CD8-positive, alpha-beta memory T cell (primary cell): ENCODE data around the gene KRT5. TPM values are rescaled to one million over a fixed set of nuclear protein-coding genes. Genes with fewer than 3 reads are reported as not detected.

ENCODE experiments used
- CTCF ChIA-PET: fragments of 350-600 bp; sonication (Branson Sonifier 250); formaldehyde crosslinking; loops from one replicate; lab custom pipeline; 2021; ENCODE audit warnings: antibody characterized with exemption; lab: Charles Lee
- POLR2A ChIA-PET: fragments of 350-600 bp; sonication (Branson Sonifier 250); formaldehyde crosslinking; loops from one replicate; lab custom pipeline; 2021; ENCODE audit warnings: antibody characterized with exemption; lab: Charles Lee
- DNase-seq, 5 donors: peaks; one replicate each; pipeline versions ENCODE4 v3.0.0 to v3.0.0-alpha.2; 2020 to 2022; ENCODE audit warnings: mixed read lengths in 1 of 5
- H3K27ac ChIP-seq: one replicate; pipeline ENCODE4 v1.7.0; 2013; ENCODE audit warnings: low read depth, mild to moderate bottlenecking, low read length, moderate library complexity
- H3K27me3 ChIP-seq: 2 replicates; pipeline ENCODE4 v1.7.0; 2013; ENCODE audit warnings: low read length, mild to moderate bottlenecking; ENCODE audit not compliant: insufficient read depth, poor library complexity, severe bottlenecking
- H3K36me3 ChIP-seq: 2 replicates; pipeline ENCODE4 v1.7.0; 2013; ENCODE audit warnings: mild to moderate bottlenecking, low read length, moderate library complexity; ENCODE audit not compliant: insufficient read depth
- H3K4me1 ChIP-seq: 2 replicates; pipeline ENCODE4 v1.7.0; 2013; ENCODE audit warnings: mild to moderate bottlenecking, low read length, moderate library complexity; ENCODE audit not compliant: insufficient read depth
- H3K4me3 ChIP-seq: 2 replicates; pipeline ENCODE4 v1.7.0; 2013; ENCODE audit warnings: mild to moderate bottlenecking, low read length
- H3K9me3 ChIP-seq: 2 replicates; pipeline ENCODE4 v1.7.0; 2013; ENCODE audit warnings: mild to moderate bottlenecking, low read length
- H3K27ac Mint-ChIP-seq, 8 donors: one replicate each; pipeline ENCODE4 v1.8.0; 2020 to 2021; ENCODE audit warnings: mixed read lengths in 8 of 8, mild to moderate bottlenecking in 6 of 8, inconsistent platforms in 3 of 8, moderate library complexity in 3 of 8
- H3K27me3 Mint-ChIP-seq, 2 donors: one replicate each; pipeline ENCODE4 v1.8.0; 2020 to 2021; ENCODE audit warnings: mixed read lengths in 2 of 2, mild to moderate bottlenecking in 1 of 2, moderate library complexity in 1 of 2
- H3K36me3 Mint-ChIP-seq, 3 donors: one replicate each; pipeline ENCODE4 v1.8.0; 2020 to 2021; ENCODE audit warnings: mixed read lengths in 3 of 3, inconsistent platforms in 1 of 3, mild to moderate bottlenecking in 1 of 3
- H3K4me1 Mint-ChIP-seq, 3 donors: one replicate each; pipeline ENCODE4 v1.8.0; 2020 to 2021; ENCODE audit warnings: mixed read lengths in 3 of 3, inconsistent platforms in 1 of 3, mild to moderate bottlenecking in 1 of 3
- H3K4me3 Mint-ChIP-seq, 7 donors: one replicate each; pipeline ENCODE4 v1.8.0; 2020 to 2021; ENCODE audit warnings: mixed read lengths in 7 of 7, mild to moderate bottlenecking in 6 of 7, moderate library complexity in 4 of 7, inconsistent platforms in 2 of 7
- H3K9me3 Mint-ChIP-seq, 5 donors: one replicate each; pipeline ENCODE4 v1.8.0; 2020 to 2022; ENCODE audit warnings: mixed read lengths in 5 of 5, mild to moderate bottlenecking in 3 of 5, moderate library complexity in 2 of 5, inconsistent platforms in 1 of 5
- polyA plus RNA-seq: library from polyadenylated mRNA; unstranded; fragments of 300-500 nt; fragmentation: Illumina TruSeq; gene quantifications from one replicate; pipeline ENCODE4 v1.2.3, GENCODE V29; 2021
- total RNA-seq, 2 experiments: library from RNA; stranded (reverse); gene quantifications; one replicate each; pipeline ENCODE4 v1.2.3, GENCODE V29; 2021

KRT5 gene
- total and polyA plus RNA-seq, 3 experiments from 2014 or later, result not detected

- Histone ChIP-seq H3K36me3 (no peaks in the 10 kb centered on the region), H3K4me1 (no peaks in the 10 kb centered on the region), H3K4me3 (no peak overlapping the region), H3K27me3 (no peaks in the 10 kb centered on the region), H3K27ac (no peak overlapping the region), H3K9me3 (no peaks in the 10 kb centered on the region)
- CTCF ChIA-PET, result no interaction called here
- Mint-ChIP-seq H3K27ac (peak overlapping the region in 3 of 8 donors; percentile 19 to 91 (median 33)), H3K9me3 (no peaks in the 10 kb centered on the region), H3K27me3 (peaks cover 5 to 14% of the 10 kb centered on the region in 2 donors), H3K36me3 (no peaks in the 10 kb centered on the region), H3K4me1 (peaks cover 0 to 14% (median 4%) of the 10 kb centered on the region in 3 donors), H3K4me3 (no peak overlapping the region)
- POLR2A ChIA-PET, result no interaction called here
- no peak for DNase-seq
Measured at GRCh38 chr12:52542785-52543318, 22.7 kb upstream of the KRT5 start.

- Histone ChIP-seq H3K36me3 (no peaks in the 10 kb centered on the region), H3K4me1 (no peaks in the 10 kb centered on the region), H3K27ac (no peak overlapping the region), H3K9me3 (no peaks in the 10 kb centered on the region), H3K27me3 (no peaks in the 10 kb centered on the region), H3K4me3 (no peak overlapping the region)
- H3K9me3 Mint-ChIP-seq, result no peaks in the 10 kb centered on the region
- CTCF ChIA-PET, result no interaction called here
- H3K4me3 Mint-ChIP-seq, result no peak overlapping the region
- POLR2A ChIA-PET, result no interaction called here
- H3K27ac Mint-ChIP-seq, result no peak overlapping the region
- no peak for DNase-seq
- H3K27me3 Mint-ChIP-seq, result peaks cover 6 to 14% of the 10 kb centered on the region in 2 donors
- no peaks in the 10 kb centered on the region for H3K36me3 Mint-ChIP-seq
- peaks cover 0 to 9% (median under 1%) of the 10 kb centered on the region in 3 donors for H3K4me1 Mint-ChIP-seq
Measured at GRCh38 chr12:52542157-52542556, 22.0 kb upstream of the KRT5 start.

GRCh38 chr12:52541709-52542108 is 21.5 kb upstream of the KRT5 start:
- Mint-ChIP-seq H3K4me3 (no peak overlapping the region), H3K4me1 (peaks cover 0 to 7% (median 0%) of the 10 kb centered on the region in 3 donors), H3K9me3 (no peaks in the 10 kb centered on the region), H3K27me3 (peaks cover 10 to 13% of the 10 kb centered on the region in 2 donors), H3K27ac (no peak overlapping the region), H3K36me3 (no peaks in the 10 kb centered on the region)
- no peak overlapping the region for H3K27ac ChIP-seq
- no peaks in the 10 kb centered on the region for H3K36me3 ChIP-seq
- ChIA-PET CTCF (no interaction called here), POLR2A (no interaction called here)
- no peak overlapping the region for H3K4me3 ChIP-seq
- DNase-seq, result no peak
- no peaks in the 10 kb centered on the region for H3K9me3 ChIP-seq
- no peaks in the 10 kb centered on the region for H3K4me1 ChIP-seq
- H3K27me3 ChIP-seq, result no peaks in the 10 kb centered on the region

GRCh38 chr12:52540531-52540930 is 20.3 kb upstream of the KRT5 start:
- peaks cover 0 to 6% (median 0%) of the 10 kb centered on the region in 3 donors for H3K4me1 Mint-ChIP-seq
- no peak for DNase-seq
- H3K36me3 Mint-ChIP-seq, result no peaks in the 10 kb centered on the region
- ChIA-PET POLR2A (no interaction called here), CTCF (no interaction called here)
- no peaks in the 10 kb centered on the region for H3K9me3 ChIP-seq
- H3K27ac Mint-ChIP-seq, result no peak overlapping the region
- H3K9me3 Mint-ChIP-seq, result no peaks in the 10 kb centered on the region
- H3K4me3 Mint-ChIP-seq, result no peak overlapping the region
- H3K4me1 ChIP-seq, result no peaks in the 10 kb centered on the region
- no peak overlapping the region for H3K4me3 ChIP-seq
- no peaks in the 10 kb centered on the region for H3K36me3 ChIP-seq
- no peaks in the 10 kb centered on the region for H3K27me3 ChIP-seq
- H3K27ac ChIP-seq, result no peak overlapping the region
- H3K27me3 Mint-ChIP-seq, result peaks cover 4 to 10% of the 10 kb centered on the region in 2 donors

- H3K9me3 ChIP-seq, result no peaks in the 10 kb centered on the region
- H3K27me3 ChIP-seq, result no peaks in the 10 kb centered on the region
- no peaks in the 10 kb centered on the region for H3K4me1 ChIP-seq
- no peak overlapping the region for H3K27ac ChIP-seq
- H3K4me1 Mint-ChIP-seq, result peaks cover 0 to 6% (median 0%) of the 10 kb centered on the region in 3 donors
- no peak overlapping the region for H3K27ac Mint-ChIP-seq
- no peak overlapping the region for H3K4me3 ChIP-seq
- no peak overlapping the region for H3K4me3 Mint-ChIP-seq
- no peak for DNase-seq
- H3K27me3 Mint-ChIP-seq, result peaks cover 4 to 10% of the 10 kb centered on the region in 2 donors
- CTCF ChIA-PET, result no interaction called here
- H3K36me3 ChIP-seq, result no peaks in the 10 kb centered on the region
- no peaks in the 10 kb centered on the region for H3K9me3 Mint-ChIP-seq
- H3K36me3 Mint-ChIP-seq, result no peaks in the 10 kb centered on the region
- POLR2A ChIA-PET, result no interaction called here
Measured at GRCh38 chr12:52539821-52540173, 19.6 kb upstream of the KRT5 start.

- ChIA-PET CTCF (no interaction called here), POLR2A (no interaction called here)
- no peak overlapping the region for H3K27ac ChIP-seq
- peaks cover 4 to 11% of the 10 kb centered on the region in 2 donors for H3K27me3 Mint-ChIP-seq
- H3K4me3 Mint-ChIP-seq, result no peak overlapping the region
- DNase-seq, result no peak
- no peak overlapping the region for H3K4me3 ChIP-seq
- H3K36me3 ChIP-seq, result no peaks in the 10 kb centered on the region
- H3K36me3 Mint-ChIP-seq, result no peaks in the 10 kb centered on the region
- peaks cover 0 to 6% (median 0%) of the 10 kb centered on the region in 3 donors for H3K4me1 Mint-ChIP-seq
- no peaks in the 10 kb centered on the region for H3K9me3 Mint-ChIP-seq
- no peak overlapping the region for H3K27ac Mint-ChIP-seq
- H3K27me3 ChIP-seq, result no peaks in the 10 kb centered on the region
- no peaks in the 10 kb centered on the region for H3K4me1 ChIP-seq
- no peaks in the 10 kb centered on the region for H3K9me3 ChIP-seq
Measured at GRCh38 chr12:52539083-52539820, 19.1 kb upstream of the KRT5 start.

- H3K27ac ChIP-seq, result no peak overlapping the region
- Mint-ChIP-seq H3K27me3 (peaks cover 4 to 8% of the 10 kb centered on the region in 2 donors), H3K27ac (peak overlapping the region in 1 of 8 donors; percentile 51), H3K9me3 (no peaks in the 10 kb centered on the region), H3K4me3 (no peak overlapping the region), H3K4me1 (no peaks in the 10 kb centered on the region), H3K36me3 (no peaks in the 10 kb centered on the region)
- ChIA-PET POLR2A (no interaction called here), CTCF (interaction anchor here (1.7 kb wide), 1 partner anchor 334 kb away, joined by 3 read pairs; no protein-coding TSS in a partner anchor)
- H3K36me3 ChIP-seq, result no peaks in the 10 kb centered on the region
- H3K4me1 ChIP-seq, result no peaks in the 10 kb centered on the region
- no peak for DNase-seq
- no peaks in the 10 kb centered on the region for H3K9me3 ChIP-seq
- H3K27me3 ChIP-seq, result no peaks in the 10 kb centered on the region
- H3K4me3 ChIP-seq, result no peak overlapping the region
Measured at GRCh38 chr12:52537101-52537500, 16.9 kb upstream of the KRT5 start.

- no peaks in the 10 kb centered on the region for H3K27me3 ChIP-seq
- no peaks in the 10 kb centered on the region for H3K9me3 Mint-ChIP-seq
- no peaks in the 10 kb centered on the region for H3K9me3 ChIP-seq
- H3K4me1 ChIP-seq, result no peaks in the 10 kb centered on the region
- DNase-seq, result no peak
- POLR2A ChIA-PET, result no interaction called here
- no peak overlapping the region for H3K4me3 ChIP-seq
- H3K27ac ChIP-seq, result no peak overlapping the region
- H3K36me3 Mint-ChIP-seq, result no peaks in the 10 kb centered on the region
- no peak overlapping the region for H3K27ac Mint-ChIP-seq
- H3K36me3 ChIP-seq, result no peaks in the 10 kb centered on the region
- peaks cover 8 to 9% of the 10 kb centered on the region in 2 donors for H3K27me3 Mint-ChIP-seq
- H3K4me1 Mint-ChIP-seq, result no peaks in the 10 kb centered on the region
- CTCF ChIA-PET, result no interaction called here
- H3K4me3 Mint-ChIP-seq, result no peak overlapping the region
Measured at GRCh38 chr12:52535574-52535973, 15.4 kb upstream of the KRT5 start.
